ENCODE data around the gene PPIL6.
"Not testable (repeated sequence)": the region's sequence is repeated elsewhere in the genome, so short reads cannot be mapped to it uniquely, and the experiment has no call there.

GRCh38 chr6:109364382-109365078, 75.9 kb downstream of the PPIL6 start:
- not testable (repeated sequence) for TF ChIP-seq CTCF (IDR thresholded peaks at IDR 0.05; ENCODE audit: poor library complexity); EZH2phosphoT487 (IDR thresholded peaks at IDR 0.05; ENCODE audit: low read depth, severe bottlenecking, unreplicated experiment)

Data from hepatocyte (in vitro differentiated cells).